NCI-H2171 treated with DMSO at 0.1 percent for 48 hours (cell line): ENCODE data around the gene ELFN2.
A peak's percentile ranks its signal among the peaks of the same experiment; 100 is the strongest.

Experiments used
- DNase-seq: peaks from one replicate; lab custom pipeline; 2025; lab: John Stamatoyannopoulos, UW

Gene ELFN2

DNA sequence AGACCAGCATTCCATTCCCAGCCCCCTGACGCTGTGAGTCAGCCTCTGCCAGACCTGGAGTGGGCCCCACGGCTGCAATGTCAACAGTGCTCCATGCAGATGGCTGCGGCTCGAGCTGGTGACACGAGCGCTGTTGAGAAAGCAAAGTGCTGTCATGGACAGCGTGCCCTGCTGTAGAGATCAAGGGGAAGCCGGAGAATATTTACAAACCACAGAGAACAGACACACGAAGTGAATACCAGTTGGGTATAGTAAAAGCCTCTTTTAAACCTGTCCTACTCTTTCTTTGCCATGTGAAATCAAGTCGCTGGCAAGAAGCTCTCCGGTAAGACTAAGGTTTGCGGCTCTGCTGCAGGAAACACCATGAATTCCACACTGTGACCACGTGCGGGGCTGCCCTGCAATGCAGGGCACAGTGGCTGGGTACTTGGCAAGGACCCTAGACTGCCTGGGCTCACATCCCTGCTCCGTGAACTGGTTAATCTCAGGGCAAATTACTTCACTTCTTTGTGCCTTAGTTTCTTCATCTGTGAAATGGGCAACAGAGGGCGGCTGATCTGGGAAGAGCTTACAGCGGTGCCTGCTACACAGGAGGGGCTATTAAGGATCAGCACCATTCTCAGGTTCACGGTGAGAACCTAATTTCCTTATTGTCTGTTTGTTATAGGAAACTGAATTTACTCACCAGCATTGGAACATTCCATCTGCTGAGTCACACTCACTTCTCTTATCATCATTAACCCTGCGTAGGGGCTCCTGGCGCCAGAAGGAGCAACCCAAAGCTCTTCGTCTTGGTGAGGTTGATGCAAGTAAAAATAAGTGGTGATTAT, 27.8 kb upstream of the ELFN2 start:
- no peak for DNase-seq

DNA sequence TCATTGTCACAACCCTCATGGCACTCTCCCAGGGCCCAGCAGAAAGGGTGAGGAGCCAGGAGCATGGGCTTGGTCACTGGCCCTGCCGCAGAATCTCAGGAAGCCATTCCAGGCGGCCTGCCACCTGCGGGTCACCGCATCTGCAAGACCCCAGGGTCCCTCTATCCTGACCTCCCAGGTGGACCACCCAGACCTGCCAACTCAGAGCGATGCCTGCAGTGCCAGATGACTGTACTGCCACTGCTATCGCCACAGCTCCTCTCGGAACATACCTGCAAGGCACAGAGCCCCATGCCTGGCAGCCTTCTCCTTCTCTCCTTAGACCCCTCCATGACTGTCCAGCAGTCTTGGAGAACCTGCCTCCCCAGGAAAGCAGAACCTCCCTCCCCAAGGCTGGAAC, 26.4 kb upstream of the ELFN2 start:
- no peak for DNase-seq

DNA sequence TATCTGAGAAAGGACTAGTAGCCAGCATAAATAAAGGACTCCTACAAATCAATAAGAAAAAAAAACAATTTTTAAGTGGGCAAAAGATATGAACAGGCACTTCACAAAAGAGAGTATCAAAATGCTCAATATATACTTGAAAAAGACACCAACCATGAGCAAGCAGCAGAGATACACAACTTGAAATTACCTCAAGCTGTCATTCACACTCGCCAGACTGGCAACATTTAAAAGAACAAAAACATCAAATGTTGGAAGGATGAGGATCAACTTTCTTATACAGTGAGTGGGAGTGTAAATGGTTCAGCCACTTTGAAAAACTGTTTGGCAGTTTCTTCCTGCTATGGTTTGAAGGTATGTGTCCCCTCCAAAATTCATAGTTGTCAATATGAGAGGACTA, 23.9 kb upstream of the ELFN2 start:
- no peak for DNase-seq

DNA sequence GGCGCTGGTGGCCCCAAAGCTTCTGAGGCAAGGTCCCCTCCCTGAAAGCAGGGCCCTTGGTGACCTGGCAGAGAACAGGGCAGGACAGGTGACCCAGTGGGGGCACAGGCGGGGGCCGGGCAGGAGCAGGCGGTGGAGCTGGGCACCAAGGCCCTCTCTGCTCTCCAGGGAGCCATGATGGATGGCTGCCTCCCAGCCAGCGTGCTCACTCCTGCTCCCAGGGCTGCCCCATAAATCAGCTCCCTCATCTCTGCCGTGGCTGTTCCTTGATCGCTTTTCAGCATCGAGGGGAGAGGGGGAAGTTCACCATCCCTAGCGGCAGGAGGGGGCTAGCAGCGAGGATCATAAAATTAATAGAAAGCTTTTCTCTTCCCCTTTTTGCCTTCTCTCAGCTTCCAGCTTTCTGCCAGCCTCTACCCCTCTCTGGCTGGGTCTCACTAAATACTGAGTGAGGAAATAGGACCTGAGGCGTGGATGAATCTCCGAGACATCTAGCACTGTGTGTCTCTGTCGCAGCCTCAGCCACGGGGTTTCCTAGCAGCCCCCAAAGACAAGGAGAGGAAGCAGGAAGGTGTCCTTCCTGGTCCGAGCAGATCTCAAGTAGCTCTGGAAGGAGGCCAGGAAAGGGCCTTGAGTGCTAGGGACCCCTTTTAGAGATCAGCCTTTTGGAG, 22.2 kb upstream of the ELFN2 start:
- DNase-seq: no peak

DNA sequence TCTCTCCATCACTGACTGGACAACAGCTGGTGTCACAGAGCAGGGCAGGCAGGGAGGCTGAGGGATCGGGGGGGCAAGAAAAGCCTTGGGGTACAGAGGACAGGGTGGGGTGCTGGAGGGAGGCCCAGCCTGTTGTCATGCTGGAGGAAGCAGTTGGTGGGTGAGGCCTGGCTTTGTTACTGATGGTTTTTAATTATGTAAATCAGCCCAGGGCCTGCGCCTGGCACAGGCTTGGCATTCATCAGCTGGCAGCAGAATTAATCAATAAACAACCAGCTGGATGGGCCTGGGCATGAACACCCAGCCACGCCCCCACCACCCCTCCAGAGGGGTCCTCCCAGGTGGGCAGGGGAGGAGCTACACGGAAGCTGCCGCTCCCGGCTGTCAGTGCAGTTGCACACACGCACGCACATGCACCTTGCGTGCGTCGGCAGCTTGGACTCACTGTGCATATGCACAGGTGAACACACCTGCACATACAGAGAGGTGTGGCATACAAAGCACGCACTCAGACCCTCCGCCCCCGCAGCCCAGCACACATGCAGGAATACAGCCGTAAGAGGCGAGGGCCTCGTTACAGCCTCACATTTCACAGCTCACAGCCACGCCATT, 21.3 kb upstream of the ELFN2 start:
- peak; percentile 96 for DNase-seq

DNA sequence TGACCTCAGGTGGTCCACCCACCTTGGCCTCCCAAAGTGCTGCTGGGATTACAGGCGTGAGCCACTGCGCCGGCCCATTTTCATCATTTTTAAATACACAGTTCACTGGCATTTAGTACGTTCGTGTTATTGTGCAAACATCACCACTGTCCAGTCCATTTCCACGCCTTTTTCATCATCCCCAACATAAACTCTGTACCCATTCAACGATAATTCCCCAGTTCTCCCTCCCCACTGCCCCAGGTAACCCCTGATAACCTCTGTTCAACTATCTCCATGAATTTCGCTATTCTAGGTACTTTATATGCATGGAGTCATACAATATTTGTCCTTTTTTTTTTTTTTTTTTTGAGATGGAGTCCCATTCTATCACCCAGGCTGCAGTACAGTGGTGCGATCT, 18.2 kb upstream of the ELFN2 start:
- no peak for DNase-seq

DNA sequence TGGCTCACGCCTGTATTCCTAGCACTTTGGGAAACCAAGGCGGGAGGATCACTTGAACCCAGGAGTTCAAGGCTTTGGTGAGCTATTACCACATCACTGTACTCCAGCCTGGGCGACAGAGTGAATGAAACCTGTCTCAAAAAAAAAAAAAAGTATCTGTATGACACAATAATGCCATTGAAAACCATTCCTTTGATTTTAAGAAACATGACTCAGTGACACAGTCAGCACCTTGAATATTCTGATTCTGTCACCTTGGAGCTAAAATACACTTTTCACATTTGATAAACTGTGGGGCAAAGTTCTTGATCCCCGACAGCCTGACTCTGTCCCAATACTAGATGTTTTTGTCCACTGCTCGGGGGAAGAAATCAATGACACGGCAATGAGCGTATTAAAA, 16.7 kb upstream of the ELFN2 start:
- DNase-seq: no peak

DNA sequence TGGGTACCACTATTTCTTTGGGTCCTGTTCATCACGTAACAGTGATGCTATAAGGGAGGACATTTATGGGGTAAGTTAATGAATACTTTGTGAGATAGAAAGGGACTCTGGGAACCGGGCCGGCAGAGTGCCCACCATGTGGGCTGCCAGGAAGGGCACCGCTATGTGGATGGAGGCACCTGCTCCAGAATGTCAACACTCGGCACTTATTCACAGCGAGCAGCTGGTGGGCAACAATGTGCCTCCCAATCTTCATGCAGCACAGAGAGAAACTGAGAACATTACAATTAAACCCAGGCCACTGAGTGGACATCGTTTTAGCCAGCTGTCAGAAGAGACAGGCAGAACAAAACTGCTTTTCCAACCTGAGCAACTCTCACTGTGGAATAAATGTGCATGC, 15.8 kb upstream of the ELFN2 start:
- no peak for DNase-seq

DNA sequence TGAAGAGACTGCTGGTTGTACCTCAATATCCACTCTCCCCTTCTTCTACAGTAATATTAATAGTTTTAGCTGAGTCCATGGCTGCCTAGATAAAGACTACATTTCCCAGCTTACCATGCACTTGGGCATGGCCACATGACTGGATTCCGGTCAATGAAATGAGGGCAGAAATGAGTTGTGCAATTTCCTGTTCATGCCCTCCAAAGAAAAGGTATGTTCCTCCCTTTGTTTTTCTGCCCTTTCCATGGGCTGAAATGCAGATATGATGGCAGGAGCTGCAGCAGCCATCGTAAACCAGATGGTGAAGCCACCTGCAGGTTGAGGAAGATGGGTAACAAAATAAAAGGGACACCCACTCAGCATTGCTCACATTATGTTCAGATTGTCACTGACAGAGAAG, 15.3 kb upstream of the ELFN2 start:
- peak; percentile 68 for DNase-seq

DNA sequence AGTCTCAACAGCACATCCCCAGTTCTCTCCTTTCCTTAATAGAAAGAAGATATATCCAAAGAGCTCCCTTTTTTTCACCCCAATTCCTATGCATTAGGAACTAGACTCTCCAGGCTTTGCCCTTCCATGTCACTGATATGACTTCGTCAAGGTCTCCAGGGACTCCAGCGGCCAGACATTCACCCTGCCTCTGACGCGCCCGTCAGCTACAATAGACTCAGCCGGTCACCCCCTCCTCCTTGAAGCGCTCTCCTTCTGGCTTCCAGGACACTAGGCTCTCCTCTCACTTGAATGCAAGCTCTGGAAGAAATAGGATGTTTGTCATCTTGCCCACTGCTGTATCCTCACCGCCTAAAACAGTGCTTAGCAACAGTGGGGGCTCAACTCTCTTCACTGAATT, 14.9 kb upstream of the ELFN2 start:
- DNase-seq: no peak

DNA sequence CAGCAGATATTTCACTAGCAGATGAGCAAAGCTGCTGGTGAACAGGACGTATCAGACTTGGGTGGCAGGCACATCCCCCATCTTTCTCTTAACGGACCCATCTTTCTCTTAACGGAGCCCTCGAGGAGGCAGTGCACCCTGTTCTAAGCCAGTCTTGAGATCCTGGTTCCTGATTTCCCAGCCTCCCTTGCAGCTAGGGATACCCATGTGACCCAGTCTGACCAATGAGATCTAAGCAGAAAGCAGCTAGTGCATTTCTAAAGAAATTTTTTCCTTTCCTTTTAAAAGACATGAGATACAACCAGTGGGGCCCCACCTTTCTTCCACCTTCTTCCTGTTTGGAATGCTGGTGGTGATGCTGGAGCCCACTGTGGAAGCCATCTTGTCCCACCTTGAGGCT, 13.6 kb upstream of the ELFN2 start:
- no peak for DNase-seq

DNA sequence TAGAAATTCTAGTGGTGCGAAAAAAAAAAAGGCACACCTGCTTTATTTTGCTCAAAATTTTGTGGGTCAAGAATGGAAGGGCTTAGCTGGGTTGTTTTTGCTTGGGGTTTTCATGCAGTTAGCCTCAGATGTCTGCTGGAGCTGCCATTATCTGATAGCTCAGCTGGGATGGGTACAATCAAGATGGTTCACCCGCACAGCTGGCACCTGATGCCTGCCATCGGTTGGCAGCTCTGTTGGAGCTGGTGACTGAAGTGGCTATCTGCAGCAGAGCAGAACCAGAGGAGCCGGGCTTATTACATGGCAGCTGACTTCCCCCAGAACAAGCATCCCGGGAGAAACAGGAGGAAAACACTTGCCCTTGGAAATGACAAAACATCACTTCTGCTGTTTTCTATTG, 12.1 kb upstream of the ELFN2 start:
- no peak for DNase-seq

DNA sequence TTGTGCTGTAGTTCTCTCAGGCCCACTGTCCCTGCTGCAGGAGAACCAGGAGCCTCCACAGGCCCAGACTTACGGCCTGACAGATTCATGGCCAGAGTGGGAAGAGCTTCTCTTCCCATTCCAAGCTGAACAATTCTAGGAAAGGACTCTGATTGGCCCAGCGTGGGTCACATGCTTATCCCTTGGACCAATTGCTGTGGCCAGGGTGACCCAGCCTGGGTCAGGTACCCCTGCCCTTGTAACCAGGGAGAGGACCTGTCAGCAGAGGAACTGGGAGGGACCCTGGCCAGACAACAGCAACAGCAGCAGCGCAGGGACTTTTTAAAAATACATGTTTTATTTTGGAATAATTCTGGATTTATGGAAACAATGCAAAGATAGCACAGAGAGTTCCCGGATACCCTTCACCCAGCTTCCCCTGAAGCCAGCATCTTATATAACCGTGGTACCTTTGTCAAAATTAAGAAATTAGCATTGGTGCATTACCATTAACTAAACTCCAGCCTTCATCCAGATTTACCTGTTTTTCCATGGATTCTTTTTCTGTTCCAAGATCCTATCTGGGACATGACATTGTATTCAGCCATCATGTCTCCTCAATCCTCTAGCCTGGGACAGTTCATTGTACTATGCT, 8.8 kb upstream of the ELFN2 start:
- peak; percentile 16 for DNase-seq

DNA sequence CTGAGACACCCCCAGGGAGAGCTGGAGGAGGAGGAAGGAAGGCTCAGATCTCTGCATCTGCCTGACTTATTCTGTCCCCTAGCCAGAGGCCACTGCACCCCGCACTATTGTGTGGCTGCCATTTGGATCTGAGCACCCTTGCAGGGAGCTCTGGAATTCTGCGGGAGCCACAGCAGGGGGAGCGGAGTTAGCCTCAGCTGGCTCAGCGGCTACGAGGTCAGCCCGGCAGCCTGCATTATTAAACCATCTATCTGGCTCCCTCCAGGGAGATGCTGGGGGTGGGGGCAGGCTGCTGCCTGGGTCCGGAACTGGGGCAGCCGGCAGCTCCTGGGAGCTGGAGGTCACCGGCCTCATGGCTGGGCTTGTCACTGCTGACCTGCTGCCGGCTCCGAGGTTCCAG, 6.5 kb upstream of the ELFN2 start:
- no peak for DNase-seq

DNA sequence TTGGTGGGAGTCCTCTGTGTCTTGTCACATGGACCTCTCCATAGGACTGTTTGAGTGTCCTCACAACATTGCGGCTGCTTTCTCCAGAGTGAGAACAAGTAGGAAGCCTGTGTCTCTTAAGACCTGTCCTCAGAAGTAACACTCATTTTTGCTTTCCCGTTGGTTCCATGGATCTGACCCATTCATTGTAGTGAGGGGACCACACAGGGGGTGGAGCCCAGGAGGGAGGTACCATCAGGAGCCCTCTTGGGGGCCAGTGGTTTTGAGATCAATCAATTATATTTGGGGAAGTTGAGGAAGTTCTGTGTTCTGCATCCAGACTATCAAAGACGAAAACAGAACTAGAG, 5.4 kb upstream of the ELFN2 start:
- no peak for DNase-seq

DNA sequence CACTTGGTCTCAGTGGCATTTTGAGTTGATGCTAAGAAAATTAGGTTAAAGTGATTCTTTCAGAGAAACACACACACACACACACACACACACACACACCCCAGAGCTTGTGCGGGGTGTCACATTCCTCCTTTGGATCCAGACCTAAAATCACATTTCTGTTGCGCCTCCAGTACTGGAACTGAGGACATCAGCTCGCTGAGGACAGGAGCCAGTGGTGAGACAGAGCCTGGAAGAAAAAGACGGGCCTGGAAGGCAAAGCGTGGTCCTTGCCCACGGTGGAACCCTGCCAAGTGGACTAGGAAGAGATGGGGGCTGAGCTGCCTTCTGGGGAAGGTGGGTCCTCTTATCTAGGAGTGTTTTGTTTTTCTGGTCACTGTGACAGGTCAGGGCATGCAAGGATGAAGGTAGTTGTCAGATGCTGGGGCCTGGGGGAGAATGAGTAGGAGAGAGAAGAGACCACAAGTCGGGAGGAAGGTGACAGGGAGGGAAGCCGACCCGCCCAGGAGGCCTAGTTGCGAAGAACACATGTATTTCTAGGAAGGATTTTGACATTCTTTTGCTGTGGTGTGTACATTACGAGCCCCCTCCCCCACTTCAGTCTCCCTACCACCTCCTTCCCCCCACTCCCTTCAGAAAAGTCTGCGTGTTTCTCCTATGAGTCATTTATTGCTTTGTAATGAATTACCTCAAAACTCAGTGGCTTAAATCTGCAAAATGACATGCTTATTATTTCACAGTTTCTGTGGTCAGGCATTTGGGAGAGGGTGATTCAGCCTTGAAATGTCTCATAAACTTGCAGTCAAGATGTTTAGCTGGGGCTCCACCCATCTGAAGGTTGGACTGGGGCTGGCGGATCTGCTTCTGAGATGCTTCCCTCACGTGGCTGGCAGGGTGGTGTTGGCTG, 4.8 kb upstream of the ELFN2 start:
- DNase-seq: no peak

DNA sequence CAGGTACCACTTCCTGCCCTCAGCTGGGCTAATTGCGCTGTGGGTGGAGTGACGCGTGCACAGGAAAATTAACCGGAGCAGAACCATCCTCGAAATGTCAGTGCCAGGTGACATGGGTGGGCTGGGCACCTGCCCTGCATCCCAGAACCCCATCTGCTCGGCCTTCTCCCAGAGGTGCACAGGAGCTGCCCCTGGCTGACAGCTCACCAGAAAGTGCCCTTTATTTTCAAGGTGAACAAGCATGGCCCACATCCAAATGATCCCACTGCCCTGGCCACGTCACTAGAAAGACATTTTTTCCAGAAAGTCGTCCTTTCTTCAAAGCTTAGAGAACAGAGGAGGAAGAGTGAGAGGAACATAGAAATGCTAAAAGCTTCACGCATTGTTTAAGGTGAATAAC, 4.1 kb upstream of the ELFN2 start:
- no peak for DNase-seq

DNA sequence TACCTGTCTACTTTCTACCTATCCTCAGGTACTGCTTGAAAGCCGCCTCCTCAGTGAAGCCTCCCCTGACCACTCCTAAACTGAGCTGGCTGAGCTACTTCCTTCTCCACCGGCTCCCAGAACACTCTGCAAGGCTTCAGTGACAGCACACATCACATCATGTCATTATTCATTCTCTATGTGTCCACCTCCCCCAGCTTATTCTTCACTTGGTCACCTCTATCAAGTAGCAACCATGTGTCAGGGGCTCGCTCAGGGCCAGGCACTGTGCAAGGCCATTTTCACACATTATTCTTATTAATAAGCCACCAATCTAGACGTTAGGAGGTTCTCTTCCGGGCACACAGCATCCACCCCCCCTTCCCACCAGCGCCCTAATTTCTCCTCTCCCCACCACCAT, 3.7 kb upstream of the ELFN2 start:
- DNase-seq: no peak

DNA sequence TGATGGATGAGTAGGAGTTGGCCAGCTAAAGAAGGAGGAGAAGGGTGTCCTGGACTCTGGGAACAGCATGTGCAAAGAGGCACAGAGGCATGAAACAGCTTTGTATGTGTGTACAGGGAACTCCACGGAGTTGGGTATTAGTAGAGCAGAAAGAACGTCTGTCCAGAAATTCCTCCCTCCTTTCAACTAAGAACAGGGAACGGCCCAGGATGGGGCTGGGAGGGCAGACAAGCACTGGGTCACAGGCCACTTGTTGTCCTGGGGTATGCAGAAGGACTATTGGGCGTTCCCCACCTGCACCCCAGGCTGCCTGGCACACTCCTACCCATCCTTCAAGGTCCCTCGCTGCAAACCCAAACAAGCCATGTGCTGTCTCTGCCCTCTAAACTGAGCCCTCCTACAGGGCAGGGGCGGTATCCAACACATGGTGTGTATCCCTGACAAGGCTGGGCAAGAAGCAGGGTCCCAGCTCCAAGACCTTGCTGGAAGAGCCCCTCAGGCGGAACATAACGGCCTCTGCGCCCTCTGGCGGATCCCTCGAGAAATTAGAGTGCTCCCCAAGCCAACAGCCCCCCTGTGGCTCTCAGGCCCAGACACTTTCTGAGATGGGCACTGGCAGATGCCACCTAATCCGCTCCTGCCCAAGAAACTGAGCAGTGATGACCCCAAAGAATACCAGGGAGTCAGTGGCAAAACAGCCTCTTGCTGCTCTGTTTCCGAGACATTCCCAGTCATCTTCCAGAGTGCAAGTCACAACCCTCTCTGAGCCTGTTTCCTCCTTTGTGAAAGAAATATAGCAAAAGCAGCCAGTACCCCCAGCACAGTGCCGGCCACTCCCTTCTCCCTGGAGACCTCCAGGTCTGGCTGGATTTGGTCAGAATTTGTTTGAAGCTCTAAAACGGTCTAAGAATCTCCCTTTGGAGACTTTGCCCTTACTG, 1.6 kb upstream of the ELFN2 start:
- peak; percentile 59 for DNase-seq

DNA sequence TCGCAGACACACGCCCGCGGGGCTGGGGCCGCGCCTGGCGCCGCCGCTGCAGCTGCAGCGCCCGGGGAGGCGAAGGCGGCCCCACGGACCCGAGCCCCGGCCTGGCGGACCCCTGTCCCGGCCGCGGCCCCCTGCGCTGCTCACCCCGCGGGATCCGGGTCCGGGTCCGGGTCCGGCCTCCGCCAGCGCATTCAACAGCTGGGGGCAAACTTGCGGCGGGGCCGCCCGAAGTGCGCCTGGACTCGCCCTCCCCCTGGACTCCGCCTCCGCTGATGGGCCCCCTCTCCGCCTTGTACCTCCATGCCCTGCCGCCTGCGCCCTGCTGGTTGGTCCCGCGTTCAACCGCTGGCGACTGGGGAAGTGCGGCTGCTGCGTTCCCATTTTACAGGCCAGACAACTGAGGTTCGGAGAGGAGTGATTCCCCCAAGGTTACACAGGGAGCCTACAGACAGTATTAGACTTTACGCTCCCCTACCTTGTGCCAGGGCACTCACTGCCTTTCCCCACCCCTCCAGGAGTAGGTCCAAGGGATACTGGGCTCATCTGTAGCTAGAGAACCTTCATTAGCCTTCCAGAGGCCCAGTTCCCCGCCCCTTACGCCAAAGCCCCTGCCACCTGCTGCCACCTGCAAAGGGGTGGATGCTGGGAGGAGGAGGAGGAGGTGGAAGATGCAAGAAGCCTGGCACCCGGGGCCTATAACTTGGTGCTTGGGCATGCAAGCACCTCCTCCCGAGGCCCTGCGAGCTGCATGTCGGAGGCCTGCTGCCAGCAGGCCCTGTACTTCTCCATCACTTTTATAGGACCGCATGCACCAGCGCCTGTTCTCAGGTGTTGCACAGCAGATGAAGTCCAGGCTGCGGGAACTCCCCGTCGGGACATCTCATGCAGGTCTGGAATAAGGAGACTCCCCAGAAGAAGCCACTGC, 694 bp upstream of the ELFN2 start:
- no peak for DNase-seq
